ENCODE measurements around the gene EDC3. TPM values are rescaled to one million over a fixed set of nuclear protein-coding genes. Genes with fewer than 3 reads are reported as not detected.
A peak's percentile ranks its signal among the peaks of the same experiment; 100 is the strongest.

The EDC3 gene
- total RNA-seq, 2 experiments from 2014 or later: 41.8 to 47.7 TPM

- peaks cover 32% of the 10 kb centered on the region for H3K4me1 Mint-ChIP-seq
- no peaks in the 10 kb centered on the region for H3K27me3 Mint-ChIP-seq
- CTCF ChIA-PET: interaction anchor here (0.8 to 13.1 kb wide), 13 partner anchors 8 to 241 kb away, joined by 3 to 172 read pairs (median 5); partner anchors contain the start of gene ARID3B
- no peaks in the 10 kb centered on the region for H3K9me3 Mint-ChIP-seq (ENCODE audit: low read depth)
- peaks cover 20% of the 10 kb centered on the region for H3K36me3 Mint-ChIP-seq
- peak; percentile 63 for ATAC-seq
- peak; percentile 91 for DNase-seq
- H3K27ac Mint-ChIP-seq: peak overlapping the region; percentile 97
- peak overlapping the region; percentile 92 for H3K4me3 Mint-ChIP-seq
Measured at GRCh38 chr15:74614744-74615507, 80.9 kb downstream of the EDC3 start.

DNA sequence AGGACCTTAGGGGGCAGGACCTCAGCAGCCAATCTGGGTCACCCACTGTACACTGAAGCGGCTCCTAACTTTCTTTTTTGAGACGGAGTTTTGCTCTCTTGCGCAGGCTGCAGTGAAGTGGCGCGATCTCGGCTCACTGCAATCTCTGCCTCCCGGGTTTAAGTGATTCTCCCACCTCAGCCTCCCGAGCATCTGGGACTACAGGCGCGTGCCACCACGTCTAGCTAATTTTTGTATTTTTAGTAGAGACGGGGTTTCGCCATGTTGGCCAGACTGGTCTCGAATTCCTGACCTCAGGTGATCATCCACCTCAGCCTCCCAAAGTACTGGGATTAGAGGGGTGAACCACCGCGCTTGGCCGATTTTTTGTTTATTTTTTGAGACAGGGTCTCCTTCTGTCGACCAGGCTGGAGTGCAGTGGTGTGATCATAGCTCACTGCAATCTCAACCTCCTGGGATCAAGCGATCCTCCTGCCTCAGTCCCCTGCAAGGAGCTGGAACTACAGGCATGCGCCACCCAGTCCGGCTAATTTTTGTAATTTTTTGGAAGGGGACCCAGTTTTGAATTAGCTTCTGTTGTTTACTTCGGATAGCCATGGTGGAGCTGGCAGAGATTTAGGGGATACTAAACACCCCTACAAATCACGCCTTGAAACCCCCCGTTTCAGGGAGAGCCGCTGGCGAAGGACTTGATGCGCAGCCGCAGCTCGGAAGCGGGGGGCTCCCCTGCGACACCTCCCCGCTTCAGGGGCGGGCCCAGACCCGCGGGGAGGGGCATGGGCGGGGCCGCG, 81.7 kb downstream of the EDC3 start:
- CTCF ChIA-PET: interaction anchor here (0.8 to 13.1 kb wide), 11 partner anchors 9 to 240 kb away, joined by 3 to 172 read pairs (median 5); partner anchors contain the start of genes ARID3B and UBL7
- Mint-ChIP-seq H3K4me1 (peaks cover 27% of the 10 kb centered on the region), H3K36me3 (peaks cover 15% of the 10 kb centered on the region), H3K4me3 (peak overlapping the region; percentile 55), H3K9me3 (ENCODE audit: low read depth) (no peaks in the 10 kb centered on the region), H3K27me3 (no peaks in the 10 kb centered on the region), H3K27ac (peak overlapping the region; percentile 46)
- ATAC-seq (no peak), DNase-seq (no peak)

- H3K27ac Mint-ChIP-seq: peak overlapping the region; percentile 48
- peaks cover 22% of the 10 kb centered on the region for H3K4me1 Mint-ChIP-seq
- H3K4me3 Mint-ChIP-seq: no peak overlapping the region
- ATAC-seq (no peak), DNase-seq (no peak)
- H3K9me3 Mint-ChIP-seq (ENCODE audit: low read depth): no peaks in the 10 kb centered on the region
- no peaks in the 10 kb centered on the region for H3K27me3 Mint-ChIP-seq
- H3K36me3 Mint-ChIP-seq: peaks cover 15% of the 10 kb centered on the region
- CTCF ChIA-PET: interaction anchor here (0.7 to 13.1 kb wide), 9 partner anchors 10 to 245 kb away, joined by 3 to 172 read pairs (median 6); partner anchors contain the start of genes ARID3B and UBL7
Measured at GRCh38 chr15:74613089-74613952, 82.5 kb downstream of the EDC3 start.

GRCh38 chr15:74612677-74613076, 83.1 kb downstream of the EDC3 start:
- CTCF ChIA-PET: interaction anchor here (0.7 to 13.1 kb wide), 6 partner anchors 15 to 244 kb away, joined by 3 to 172 read pairs (median 12); partner anchors contain the start of gene ARID3B
- H3K27ac Mint-ChIP-seq: no peak overlapping the region
- peaks cover 15% of the 10 kb centered on the region for H3K4me1 Mint-ChIP-seq
- H3K36me3 Mint-ChIP-seq: peaks cover 13% of the 10 kb centered on the region
- DNase-seq (no peak), ATAC-seq (no peak)
- H3K9me3 Mint-ChIP-seq (ENCODE audit: low read depth): no peaks in the 10 kb centered on the region
- no peaks in the 10 kb centered on the region for H3K27me3 Mint-ChIP-seq
- H3K4me3 Mint-ChIP-seq: no peak overlapping the region

DNA sequence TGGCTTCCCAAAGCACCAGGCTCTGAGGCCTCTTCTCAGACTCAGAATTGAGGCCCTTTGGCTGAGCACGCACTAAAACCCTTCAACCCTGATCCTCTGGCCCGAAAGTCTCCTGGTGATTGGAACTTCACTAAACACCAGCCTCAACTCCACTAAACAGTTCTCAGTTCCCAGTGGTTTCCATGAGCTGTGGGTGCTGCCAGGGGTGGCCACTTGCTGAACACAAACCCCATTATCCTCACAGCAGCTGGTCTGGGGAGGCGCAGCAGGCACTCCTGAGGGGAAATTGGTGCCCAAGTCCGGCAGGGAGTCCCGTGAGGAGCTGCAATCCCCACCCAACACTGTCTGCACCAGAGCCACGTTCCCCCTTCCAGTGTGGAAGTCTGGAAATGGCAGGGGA, 84.0 kb downstream of the EDC3 start:
- DNase-seq (no peak), ATAC-seq (no peak)
- Mint-ChIP-seq H3K4me1 (peaks cover 7% of the 10 kb centered on the region), H3K4me3 (no peak overlapping the region), H3K27me3 (no peaks in the 10 kb centered on the region), H3K36me3 (peaks cover 6% of the 10 kb centered on the region), H3K27ac (no peak overlapping the region), H3K9me3 (ENCODE audit: low read depth) (no peaks in the 10 kb centered on the region)
- CTCF ChIA-PET: interaction anchor here (2.2 to 3.0 kb wide), 3 partner anchors 14 to 230 kb away, joined by 5 to 12 read pairs (median 11); partner anchors contain the start of gene ARID3B

DNA sequence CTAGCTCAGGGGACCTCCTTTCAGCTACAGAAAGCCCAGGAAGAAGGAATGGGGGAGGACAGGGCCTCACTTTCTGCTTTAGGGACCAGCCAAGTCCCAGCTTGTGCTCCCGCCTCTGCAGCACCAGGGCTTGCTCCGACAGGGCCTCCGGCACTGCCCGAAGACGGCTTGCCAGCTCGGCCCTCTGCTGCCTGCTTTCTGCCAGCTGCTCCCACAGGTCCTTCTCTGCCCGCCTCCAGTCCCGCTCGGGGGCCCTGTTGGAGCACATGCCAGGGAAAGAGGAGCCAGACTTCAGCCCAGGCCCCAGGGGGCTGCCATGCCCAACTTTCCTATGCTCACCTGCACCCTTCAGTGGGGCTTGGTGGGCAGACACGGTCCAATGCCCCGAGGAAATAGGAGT, 84.5 kb downstream of the EDC3 start:
- Mint-ChIP-seq H3K36me3 (peaks cover 1% of the 10 kb centered on the region), H3K27me3 (no peaks in the 10 kb centered on the region), H3K4me3 (no peak overlapping the region), H3K4me1 (peaks cover 2% of the 10 kb centered on the region), H3K9me3 (ENCODE audit: low read depth) (no peaks in the 10 kb centered on the region), H3K27ac (no peak overlapping the region)
- CTCF ChIA-PET: interaction anchor here (1.3 to 2.2 kb wide), 2 partner anchors 8 to 229 kb away, joined by 3 to 5 read pairs; no protein-coding TSS in a partner anchor
- no peak for ATAC-seq
- no peak for DNase-seq

DNA sequence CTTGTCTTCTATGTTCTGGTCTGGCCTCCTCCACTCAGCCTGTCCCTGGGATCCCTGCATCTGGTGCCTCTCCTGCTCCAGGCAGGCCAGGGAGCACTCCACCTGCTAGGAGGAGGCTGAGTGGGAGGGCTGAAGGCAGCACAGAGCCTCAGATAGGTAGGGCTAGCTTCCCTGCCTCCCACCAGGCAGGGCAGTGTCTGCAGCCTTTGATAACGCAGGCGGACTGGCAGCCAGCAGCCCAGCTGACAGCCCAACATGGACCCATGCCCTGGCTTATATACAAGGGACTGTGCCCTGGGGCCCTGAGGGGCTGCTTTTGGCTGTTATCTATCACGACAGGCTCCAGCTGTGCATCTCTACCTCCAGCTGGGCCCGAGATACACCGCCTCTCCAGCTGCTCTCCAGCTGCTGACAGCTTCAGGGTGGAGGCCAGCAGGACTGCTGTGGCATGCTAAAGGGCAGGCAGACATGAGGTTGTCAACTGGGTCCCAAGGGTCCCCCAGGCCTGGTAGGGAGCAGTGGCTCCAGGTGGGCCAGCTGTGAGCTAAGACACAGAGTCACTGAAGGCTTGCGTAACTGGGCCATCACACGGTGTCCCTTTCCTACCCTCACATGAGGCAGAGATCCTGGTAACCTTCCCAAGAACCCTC, 85.4 kb downstream of the EDC3 start:
- peaks cover 2% of the 10 kb centered on the region for H3K4me1 Mint-ChIP-seq
- no peaks in the 10 kb centered on the region for H3K9me3 Mint-ChIP-seq (ENCODE audit: low read depth)
- no peak for ATAC-seq
- no peak overlapping the region for H3K27ac Mint-ChIP-seq
- no peaks in the 10 kb centered on the region for H3K36me3 Mint-ChIP-seq
- DNase-seq: no peak
- H3K27me3 Mint-ChIP-seq: no peaks in the 10 kb centered on the region
- CTCF ChIA-PET: interaction anchor here (1.3 to 2.2 kb wide), 3 partner anchors 9 to 228 kb away, joined by 3 to 5 read pairs (median 3); no protein-coding TSS in a partner anchor
- H3K4me3 Mint-ChIP-seq: no peak overlapping the region

DNA sequence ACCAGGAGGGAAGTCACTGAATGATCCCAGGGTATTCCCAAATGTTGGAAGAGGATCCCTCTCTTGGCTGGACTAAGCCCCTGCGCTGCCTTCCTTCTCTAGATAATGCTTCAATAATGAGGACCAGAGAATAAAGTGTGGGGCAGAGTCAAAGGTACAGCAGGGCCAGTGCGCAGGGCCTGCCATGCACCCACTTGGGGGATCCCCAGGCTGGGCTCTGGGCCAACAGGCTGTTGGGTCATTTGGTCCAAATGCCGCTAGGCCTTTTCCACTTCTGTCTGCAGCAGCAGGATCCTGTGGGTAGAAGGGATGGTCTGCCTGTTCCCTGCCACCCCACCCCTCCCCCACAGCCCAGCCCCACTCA, 85.9 kb downstream of the EDC3 start:
- Mint-ChIP-seq H3K27me3 (no peaks in the 10 kb centered on the region), H3K4me3 (no peak overlapping the region), H3K4me1 (peaks cover 2% of the 10 kb centered on the region), H3K27ac (no peak overlapping the region), H3K36me3 (no peaks in the 10 kb centered on the region), H3K9me3 (ENCODE audit: low read depth) (no peaks in the 10 kb centered on the region)
- DNase-seq (no peak), ATAC-seq (no peak)
- CTCF ChIA-PET: interaction anchor here (1.3 kb wide), 2 partner anchors 9 to 12 kb away, joined by 3 read pairs; no protein-coding TSS in a partner anchor

GRCh38 chr15:74608786-74609185, 87.0 kb downstream of the EDC3 start:
- no peak overlapping the region for H3K4me3 Mint-ChIP-seq
- H3K27me3 Mint-ChIP-seq: no peaks in the 10 kb centered on the region
- no peak overlapping the region for H3K27ac Mint-ChIP-seq
- DNase-seq (no peak), ATAC-seq (no peak)
- no peaks in the 10 kb centered on the region for H3K4me1 Mint-ChIP-seq
- no peaks in the 10 kb centered on the region for H3K36me3 Mint-ChIP-seq
- CTCF ChIA-PET: interaction anchor here (1.1 to 2.0 kb wide), 4 partner anchors 8 to 226 kb away, joined by 3 to 7 read pairs (median 3); no protein-coding TSS in a partner anchor
- no peaks in the 10 kb centered on the region for H3K9me3 Mint-ChIP-seq (ENCODE audit: low read depth)

DNA sequence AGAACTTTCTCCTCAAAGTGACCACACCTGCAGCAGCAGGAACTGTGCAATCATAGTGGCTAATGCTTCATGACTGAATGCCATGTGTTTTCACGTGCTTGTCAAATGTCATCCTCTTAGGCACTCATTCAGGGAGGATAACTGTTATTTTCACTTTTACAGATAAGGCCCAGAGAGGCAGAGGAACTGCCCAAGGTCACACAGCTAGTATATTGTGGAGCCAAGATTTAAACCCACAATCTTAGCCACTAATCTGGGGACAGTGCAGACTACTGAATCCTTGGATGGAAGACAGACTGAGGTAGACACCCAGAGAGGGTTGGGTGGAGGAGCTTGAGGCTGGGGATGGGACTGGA, 90.1 kb downstream of the EDC3 start:
- no peaks in the 10 kb centered on the region for H3K27me3 Mint-ChIP-seq
- H3K36me3 Mint-ChIP-seq: no peaks in the 10 kb centered on the region
- ATAC-seq (no peak), DNase-seq (no peak)
- H3K9me3 Mint-ChIP-seq (ENCODE audit: low read depth): no peaks in the 10 kb centered on the region
- H3K27ac Mint-ChIP-seq: no peak overlapping the region
- H3K4me3 Mint-ChIP-seq: no peak overlapping the region
- H3K4me1 Mint-ChIP-seq: no peaks in the 10 kb centered on the region
- CTCF ChIA-PET: interaction anchor here (2.3 kb wide), 1 partner anchor 15 kb away, joined by 7 read pairs; no protein-coding TSS in a partner anchor

DNA sequence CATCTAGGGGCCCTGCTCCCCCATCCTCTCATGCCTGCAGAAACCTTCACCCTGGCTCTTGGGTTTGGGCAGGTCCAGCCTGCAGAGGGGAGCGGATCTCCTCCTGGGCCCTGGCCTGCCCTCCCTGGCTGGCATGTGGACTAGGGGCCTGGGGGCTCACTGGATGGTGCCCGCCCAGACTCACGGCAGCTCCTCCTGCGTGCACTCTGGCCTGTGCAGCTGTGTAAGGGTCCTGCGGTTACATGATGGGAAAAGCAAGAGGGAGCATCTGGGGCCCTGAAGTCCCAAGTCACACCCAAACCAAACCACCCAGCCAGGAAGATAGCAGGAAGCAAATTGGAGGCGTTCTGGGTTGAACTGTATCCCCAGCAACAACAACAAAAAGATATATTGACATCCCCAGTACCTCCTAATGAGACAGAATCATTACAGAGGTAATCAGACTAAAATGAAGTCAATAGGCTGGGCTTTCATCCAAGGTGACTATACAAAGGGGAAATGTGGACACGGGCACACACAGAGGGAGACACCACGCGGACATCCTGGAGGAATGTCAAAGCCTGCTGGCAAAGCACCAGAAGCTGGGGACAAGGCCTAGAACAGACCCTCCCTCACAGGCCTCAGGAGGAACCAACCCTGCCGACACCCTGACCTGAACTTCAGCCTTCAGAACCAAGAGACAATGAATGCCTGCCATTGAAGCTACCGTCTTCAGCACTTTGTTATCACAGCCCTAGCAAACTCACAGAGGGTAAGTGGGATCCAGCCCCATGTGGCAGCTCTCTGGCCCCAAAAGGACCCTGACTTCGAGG, 90.6 kb downstream of the EDC3 start:
- ATAC-seq: no peak
- no peak overlapping the region for H3K27ac Mint-ChIP-seq
- no peak for DNase-seq
- H3K36me3 Mint-ChIP-seq: no peaks in the 10 kb centered on the region
- H3K4me3 Mint-ChIP-seq: no peak overlapping the region
- H3K9me3 Mint-ChIP-seq (ENCODE audit: low read depth): no peaks in the 10 kb centered on the region
- H3K4me1 Mint-ChIP-seq: no peaks in the 10 kb centered on the region
- CTCF ChIA-PET: no interaction called here
- no peaks in the 10 kb centered on the region for H3K27me3 Mint-ChIP-seq

Measured in activated CD8-positive, alpha-beta memory T cell treated with anti-CD3 and anti-CD28 coated beads, Interleukin-2, amount 10 ng/mL, durations not matched to agents 7 days and 5 days (primary cell).